ENCODE data around the gene TP53I13. TPM values are rescaled to one million over a fixed set of nuclear protein-coding genes. Genes with fewer than 3 reads are reported as not detected.

Gene TP53I13
- total and polyA plus RNA-seq, 2 of the 13 experiments (the other 11 are each of a cell fraction or from before 2014, with no cell fraction given) = 16.9 to 25.7 TPM

DNA sequence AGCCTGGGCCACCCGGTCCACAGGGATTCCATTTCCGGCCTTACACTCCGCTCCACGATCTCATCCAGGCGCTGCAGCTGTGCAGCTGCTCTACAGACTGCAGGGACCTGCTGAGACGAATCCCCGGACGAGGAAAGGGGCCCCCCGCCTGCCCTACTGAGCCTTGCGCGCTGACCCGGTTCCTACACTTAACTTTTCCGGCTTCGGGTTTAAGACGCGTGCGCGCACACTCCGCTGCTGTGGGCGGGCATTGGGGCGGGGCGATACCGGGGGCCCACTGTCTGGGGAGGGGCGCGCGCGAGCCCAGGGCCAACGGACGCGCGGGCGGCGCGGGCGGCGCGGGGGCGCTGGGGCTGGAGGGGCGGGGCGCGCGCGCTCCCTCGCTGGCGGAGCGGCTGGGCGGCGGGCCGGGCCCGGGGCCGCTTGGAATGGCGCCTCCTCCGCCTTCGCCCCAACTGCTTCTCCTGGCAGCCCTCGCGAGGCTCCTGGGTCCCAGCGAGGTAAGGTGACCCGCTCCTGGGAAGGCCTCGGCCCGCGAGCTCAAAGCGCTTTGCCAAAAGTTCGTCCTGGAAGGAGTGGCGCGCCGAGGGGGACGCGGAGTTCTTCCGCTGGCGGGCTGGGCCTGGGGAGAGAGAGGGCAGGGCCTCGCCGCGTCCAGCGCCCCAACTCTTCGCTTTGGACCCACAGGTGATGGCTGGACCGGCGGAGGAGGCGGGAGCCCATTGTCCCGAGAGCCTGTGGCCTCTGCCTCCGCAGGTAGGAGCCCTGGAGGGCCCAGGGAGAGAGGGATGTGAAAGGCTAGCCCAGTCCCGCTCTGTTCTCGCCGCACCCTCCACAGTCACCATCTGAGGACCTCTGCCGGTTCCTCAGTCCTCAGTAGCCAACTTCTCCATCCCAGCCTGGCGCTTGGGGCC, at the start of gene TP53I13 (continued):
- TF ChIP-seq ZFP37 (CRISPR knock-in tag; IDR thresholded peaks at IDR 0.05; ENCODE audit: borderline replicate concordance) = no peak
- TF ChIP-seq, protein P1, sequence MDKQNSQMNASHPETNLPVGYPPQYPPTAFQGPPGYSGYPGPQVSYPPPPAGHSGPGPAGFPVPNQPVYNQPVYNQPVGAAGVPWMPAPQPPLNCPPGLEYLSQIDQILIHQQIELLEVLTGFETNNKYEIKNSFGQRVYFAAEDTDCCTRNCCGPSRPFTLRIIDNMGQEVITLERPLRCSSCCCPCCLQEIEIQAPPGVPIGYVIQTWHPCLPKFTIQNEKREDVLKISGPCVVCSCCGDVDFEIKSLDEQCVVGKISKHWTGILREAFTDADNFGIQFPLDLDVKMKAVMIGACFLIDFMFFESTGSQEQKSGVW (CRISPR knock-in tag; IDR thresholded peaks at IDR 0.05; ENCODE audit: borderline replicate concordance) = no peak
- TF ChIP-seq ZNF34 (CRISPR knock-in tag; IDR thresholded peaks at IDR 0.05; ENCODE audit: borderline replicate concordance) = 0 out of 2 replicates have a peak, but pooled peaks have one; percentile 20
- no peak for TF ChIP-seq TBP (CRISPR knock-in tag; IDR thresholded peaks at IDR 0.05)
- TF ChIP-seq HDAC6 (IDR thresholded peaks at IDR 0.05; ENCODE audit: low read depth, low read length) = no peak
- TF ChIP-seq AKNA (CRISPR knock-in tag; IDR thresholded peaks at IDR 0.05; ENCODE audit: borderline replicate concordance) = no peak
- TF ChIP-seq SOX6 (IDR thresholded peaks at IDR 0.05) = no peak
- TF ChIP-seq SOX6 (CRISPR knock-in tag; IDR thresholded peaks at IDR 0.05) = no peak; the same call in 1 of the 2 replicates
- TF ChIP-seq ZNF335 (CRISPR knock-in tag; IDR thresholded peaks at IDR 0.05) = no peak
- no peak for TF ChIP-seq RARA (CRISPR knock-in tag; IDR thresholded peaks at IDR 0.05)
- peak; percentile 39; the same call in 1 of the 2 replicates for TF ChIP-seq ATF2 (CRISPR knock-in tag; IDR thresholded peaks at IDR 0.05)
- no peak for TF ChIP-seq HOXA7 (CRISPR knock-in tag; IDR thresholded peaks at IDR 0.05)
- no peak for TF ChIP-seq ZNF513 (CRISPR knock-in tag; conservative IDR thresholded peaks at IDR 0.05)
- TF ChIP-seq EED (CRISPR knock-in tag; IDR thresholded peaks at IDR 0.05) = no peak
- TF ChIP-seq MIER2 (CRISPR knock-in tag; IDR thresholded peaks at IDR 0.05) = no peak
- peak; percentile 17; the same call in 1 of the 2 replicates for TF ChIP-seq PHF21A (CRISPR knock-in tag; IDR thresholded peaks at IDR 0.05)
- no peak for TF ChIP-seq ZBTB34 (CRISPR knock-in tag; IDR thresholded peaks at IDR 0.05)
- TF ChIP-seq HMG20B (CRISPR knock-in tag; conservative IDR thresholded peaks at IDR 0.05) = no peak
- no peak for TF ChIP-seq ZNF33A (CRISPR knock-in tag; IDR thresholded peaks at IDR 0.05; ENCODE audit: borderline replicate concordance)

Measured in HepG2 (cell line).